Adrenal gland (tissue), 12 donors: Measurements from ENCODE around the gene SIAH3. TPM values are rescaled to one million over a fixed set of nuclear protein-coding genes. Genes with fewer than 3 reads are reported as not detected.
A peak's percentile ranks its signal among the peaks of the same experiment; 100 is the strongest.

Experiments
- DNase-seq, 7 donors: peaks; one replicate each; pipeline ENCODE4 v3.0.0-alpha.2; 2019 to 2020
- H3K27ac ChIP-seq, 5 donors: fragments of 200-600 bp; sonication (generic) in 4 of 5; 1 replicate in 3 of 5; 2 replicates in 2 of 5; pipeline versions ENCODE4 v1.5.1 to v1.8.0; 2016 to 2020; ENCODE audit warnings: mild to moderate bottlenecking in 1 of 5
- H3K27me3 ChIP-seq: fragments of 200-600 bp; 2 replicates; pipeline ENCODE4 v1.8.0; 2021
- H3K36me3 ChIP-seq, 2 donors: fragments of 200-600 bp; replicated peaks in 1 of 2; 1 replicate in 1 of 2; 2 replicates in 1 of 2; pipeline versions ENCODE4 v1.5.1 to v1.8.0; 2018 to 2022
- H3K4me1 ChIP-seq, 2 donors: fragments of 200-600 bp; replicated peaks in 1 of 2; 1 replicate in 1 of 2; 2 replicates in 1 of 2; pipeline versions ENCODE4 v1.5.1 to v1.8.0; 2018 to 2021
- H3K4me3 ChIP-seq, 4 donors: fragments of 200-600 bp; sonication (generic) in 3 of 4; one replicate each; pipeline ENCODE4 v1.5.1; 2016 to 2018
- H3K9me3 ChIP-seq, 3 donors: fragments of 200-600 bp; sonication (generic) in 1 of 3; replicated peaks in 1 of 3; 1 replicate in 2 of 3; 2 replicates in 1 of 3; pipeline versions ENCODE4 v1.5.1 to v1.8.0; 2016 to 2021
- POLR2A ChIP-seq, 2 donors: fragments of 450-650 bp; IDR thresholded peaks; one replicate each; pipeline ENCODE4 v1.6.1; 2017; ENCODE audit warnings: antibody characterized with exemption in 2 of 2, mild to moderate bottlenecking in 2 of 2, moderate library complexity in 1 of 2
- WGBS, 4 donors: extraction: QIAGEN DNeasy Blood & Tissue Kit in 2 of 4; methylation state at CpG; one replicate each; pipeline versions ENCODE4 v1.1.5 to v1.1.7; 2013 to 2017; 5-methylcytosine and 5-hydroxymethylcytosine counted together
- intact Hi-C, 2 donors: fragments of 100-400 bp; cut with DNase I; formaldehyde crosslinking; loops; one replicate each; pipeline versions ENCODE4 v1.14.1 to v1.15.0; 2022 to 2023
- polyA plus RNA-seq, 3 donors: library from polyadenylated mRNA; stranded (reverse); fragments of 200-250 nt in 2 of 3; fragments of 350-450 nt in 1 of 3; fragmentation: Illumina TruSeq in 1 of 3; extraction: RNeasy Lipid Tissue Mini Kit (QIAGEN cat#74804) in 1 of 3; gene quantifications; one replicate each; pipeline ENCODE4 v1.2.3, GENCODE V29; 2013 to 2014
- total RNA-seq, 9 donors: library from RNA; depleted of rRNA in 4 of 9; stranded (reverse); fragments of >200 nt in 4 of 9; fragments of 120-200 nt in 1 of 9; fragmentation: NEBNext Ultra II Directional in 1 of 9; extraction: Animal tissue kit (Norgen Biotek cat#: 25700) in 1 of 9; gene quantifications; one replicate each; pipeline versions ENCODE4 v1.1.0 to v1.2.4, GENCODE V29; 2013 to 2023
- TF ChIP-seq, protein P1 (sequence below), 6 experiments: fragments of 450-650 bp in 4 of 6; fragments of 200-600 bp in 2 of 6; sonication (generic) in 1 of 6; IDR thresholded peaks; 1 replicate in 5 of 6; 2 replicates in 1 of 6; pipeline versions ENCODE4 v1.5.1 to v1.8.0; 2016 to 2021; ENCODE audit warnings: antibody characterized with exemption in 6 of 6, mild to moderate bottlenecking in 2 of 6, moderate library complexity in 1 of 6
- donor health status: healthy with polysubstance abuse.
- donor health status: Bipolar disorder and iron deficiency.
- donor health status: DM: yes; HTN: yes; CAD: no.
- donor health status: DM: no; HTN: no; CAD: no.
- donor health status: DM: no; HTN: no; CAD: no.
- donor health status: DM: yes; HTN: yes; CAD: no.

Gene SIAH3
- total and polyA plus RNA-seq, 12 donors, result 0.03 to 0.64 (median 0.24) TPM

DNA sequence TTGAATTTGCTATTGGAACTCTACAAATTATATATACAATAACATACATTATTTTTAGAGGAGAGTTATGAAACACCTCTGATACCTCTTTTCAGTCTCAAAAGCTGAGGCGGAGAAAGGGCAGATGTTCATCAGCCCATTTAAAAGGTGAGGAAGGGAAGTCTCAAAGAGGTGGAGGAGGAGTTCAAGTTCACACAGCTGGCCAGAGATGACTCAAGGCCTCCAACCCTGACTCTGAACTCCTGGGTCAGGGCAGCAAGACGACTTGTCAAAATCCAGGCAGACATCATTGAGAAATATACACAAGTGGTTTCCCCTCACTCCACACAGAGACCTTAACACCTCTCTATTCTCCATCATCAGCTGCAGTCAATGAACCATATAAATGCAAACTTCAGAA is 2.1 kb downstream of the SIAH3 start:
- peaks cover 8% of the 10 kb centered on the region for H3K27me3 ChIP-seq
- H3K4me1 ChIP-seq, result peaks cover 12 to 17% of the 10 kb centered on the region in 2 donors
- intact Hi-C loops, result no loop called here
- no peaks in the 10 kb centered on the region for H3K9me3 ChIP-seq
- no peak overlapping the region for H3K27ac ChIP-seq
- no peak overlapping the region for H3K4me3 ChIP-seq
- H3K36me3 ChIP-seq, result no peaks in the 10 kb centered on the region
- no peak for TF ChIP-seq POLR2A (IDR thresholded peaks at IDR 0.05)
- TF ChIP-seq, protein P1, sequence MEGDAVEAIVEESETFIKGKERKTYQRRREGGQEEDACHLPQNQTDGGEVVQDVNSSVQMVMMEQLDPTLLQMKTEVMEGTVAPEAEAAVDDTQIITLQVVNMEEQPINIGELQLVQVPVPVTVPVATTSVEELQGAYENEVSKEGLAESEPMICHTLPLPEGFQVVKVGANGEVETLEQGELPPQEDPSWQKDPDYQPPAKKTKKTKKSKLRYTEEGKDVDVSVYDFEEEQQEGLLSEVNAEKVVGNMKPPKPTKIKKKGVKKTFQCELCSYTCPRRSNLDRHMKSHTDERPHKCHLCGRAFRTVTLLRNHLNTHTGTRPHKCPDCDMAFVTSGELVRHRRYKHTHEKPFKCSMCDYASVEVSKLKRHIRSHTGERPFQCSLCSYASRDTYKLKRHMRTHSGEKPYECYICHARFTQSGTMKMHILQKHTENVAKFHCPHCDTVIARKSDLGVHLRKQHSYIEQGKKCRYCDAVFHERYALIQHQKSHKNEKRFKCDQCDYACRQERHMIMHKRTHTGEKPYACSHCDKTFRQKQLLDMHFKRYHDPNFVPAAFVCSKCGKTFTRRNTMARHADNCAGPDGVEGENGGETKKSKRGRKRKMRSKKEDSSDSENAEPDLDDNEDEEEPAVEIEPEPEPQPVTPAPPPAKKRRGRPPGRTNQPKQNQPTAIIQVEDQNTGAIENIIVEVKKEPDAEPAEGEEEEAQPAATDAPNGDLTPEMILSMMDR (IDR thresholded peaks at IDR 0.05), result no peak
- no peak for DNase-seq
- WGBS, 4 donors, result 51 to 75% (median 58%) methylated on average over 2 of the region's 2 CpGs

GRCh38 chr13:45847554-45848224 is 3.9 kb downstream of the SIAH3 start:
- intact Hi-C loops, result no loop called here
- H3K9me3 ChIP-seq, result no peaks in the 10 kb centered on the region
- no peak overlapping the region for H3K27ac ChIP-seq
- peaks cover 12 to 17% of the 10 kb centered on the region in 2 donors for H3K4me1 ChIP-seq
- no peaks in the 10 kb centered on the region for H3K27me3 ChIP-seq
- DNase-seq, result peak in 6 of 7 donors; percentile 31 to 71 (median 48)
- no peak for TF ChIP-seq POLR2A (IDR thresholded peaks at IDR 0.05)
- TF ChIP-seq, protein P1 (IDR thresholded peaks at IDR 0.05), result no peak
- 57 to 77% (median 64%) methylated on average over 10 to 13 of the region's 13 CpGs for WGBS, 4 donors
- no peak overlapping the region for H3K4me3 ChIP-seq
- H3K36me3 ChIP-seq, result no peaks in the 10 kb centered on the region

DNA sequence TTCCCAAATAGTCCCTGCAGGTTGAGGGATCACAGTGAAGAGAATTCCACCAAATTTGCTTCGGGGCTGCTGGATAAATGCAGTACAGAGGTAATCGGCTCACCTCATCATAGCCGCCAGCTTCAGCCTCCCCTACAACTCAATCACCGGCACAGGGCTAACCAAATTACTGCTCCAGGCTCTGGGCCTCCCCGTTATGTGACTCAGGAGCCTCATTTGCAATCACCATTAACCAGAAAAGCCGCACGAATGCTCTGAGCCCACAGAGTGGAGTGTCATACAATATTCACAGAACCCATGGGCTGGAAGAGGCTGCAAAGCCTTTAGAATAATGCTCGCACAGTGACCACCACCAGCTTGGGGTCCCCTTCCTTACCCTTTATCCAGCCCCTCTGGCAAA is 4.9 kb downstream of the SIAH3 start:
- DNase-seq, result no peak
- Histone ChIP-seq H3K9me3 (no peaks in the 10 kb centered on the region), H3K27me3 (no peaks in the 10 kb centered on the region), H3K36me3 (no peaks in the 10 kb centered on the region), H3K4me3 (no peak overlapping the region), H3K27ac (no peak overlapping the region), H3K4me1 (peaks cover 12 to 15% of the 10 kb centered on the region in 2 donors)
- intact Hi-C loops, result no loop called here
- WGBS, 4 donors, result 88 to 93% (median 90%) methylated on average over 6 to 8 of the region's 8 CpGs
- no peak for TF ChIP-seq POLR2A (IDR thresholded peaks at IDR 0.05)
- TF ChIP-seq, protein P1 (IDR thresholded peaks at IDR 0.05), result no peak

DNA sequence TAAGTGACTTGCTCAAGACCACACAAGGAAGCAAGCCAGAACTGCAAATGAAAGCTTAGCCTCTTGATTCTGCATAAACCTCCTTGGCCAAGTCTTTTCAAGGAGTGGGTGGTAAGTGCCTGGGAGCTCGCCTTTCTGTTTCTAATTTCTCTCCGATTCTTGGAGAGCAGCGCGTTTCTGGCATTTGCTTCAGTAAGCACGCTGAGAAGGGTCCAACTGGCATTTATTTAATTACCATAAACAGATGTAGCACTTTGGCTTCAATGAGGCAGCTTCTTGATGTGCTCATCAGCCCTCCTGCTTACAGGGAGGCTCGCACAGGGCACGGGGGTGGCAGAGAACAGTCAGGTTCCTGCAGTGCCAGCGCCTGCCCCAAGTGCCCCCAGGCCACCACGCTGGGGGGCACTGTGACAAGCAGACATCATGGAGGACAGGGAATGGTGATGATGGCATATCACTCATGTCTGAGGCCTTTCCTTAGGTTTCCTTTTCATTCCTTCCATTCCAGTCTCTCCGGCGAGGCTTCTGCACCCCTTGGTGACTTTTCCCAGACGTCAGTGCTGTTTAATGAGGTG is 13.3 kb downstream of the SIAH3 start:
- H3K36me3 ChIP-seq, result no peaks in the 10 kb centered on the region
- H3K9me3 ChIP-seq, result no peaks in the 10 kb centered on the region
- no peaks in the 10 kb centered on the region for H3K27me3 ChIP-seq
- intact Hi-C loops, result no loop called here
- no peak overlapping the region for H3K4me3 ChIP-seq
- WGBS, 4 donors, result 67 to 75% (median 73%) methylated on average over 10 to 12 of the region's 12 CpGs
- TF ChIP-seq, protein P1 (IDR thresholded peaks at IDR 0.05), result no peak
- no peak for DNase-seq
- no peak overlapping the region for H3K27ac ChIP-seq
- peaks cover 0 to 14% of the 10 kb centered on the region in 2 donors for H3K4me1 ChIP-seq
